SK-N-SH (cell line): ENCODE data around the gene SIX2.

ENCODE experiments used
- EP300 ChIP-seq, 2 experiments: IDR thresholded peaks; 2 replicates each; pipeline versions ENCODE4 v1.4.0 to v1.6.1; 2012; ENCODE audit warnings: borderline replicate concordance in 1 of 2, low read depth in 1 of 2, low read length in 1 of 2
- EZH2phosphoT487 ChIP-seq: fragments of 200-600 bp; sonication (generic); IDR thresholded peaks from 2 replicates; pipeline ENCODE4 v1.6.1; 2017; ENCODE audit warnings: low read depth, mixed run types, mild to moderate bottlenecking, antibody characterized with exemption, moderate library complexity, borderline replicate concordance
- JUND ChIP-seq: IDR thresholded peaks from 2 replicates; pipeline ENCODE4 v1.4.0; 2012
- POLR2AphosphoS5 ChIP-seq: IDR thresholded peaks from 2 replicates; pipeline ENCODE4 v1.6.1; 2012; ENCODE audit warnings: low read depth, low read length
- TF ChIP-seq, protein P1 (sequence below): fragments of 200-600 bp; sonication (generic); IDR thresholded peaks from 2 replicates; pipeline ENCODE4 v1.6.1; 2017; ENCODE audit warnings: antibody characterized with exemption, mild to moderate bottlenecking, moderate library complexity
- TF ChIP-seq, protein P2 (sequence below): fragments of 150-350 bp; IDR thresholded peaks from 2 replicates; pipeline ENCODE4 v1.6.1; 2017; ENCODE audit warnings: antibody characterized with exemption, low read length, low read depth, borderline replicate concordance
- TF ChIP-seq, protein P3 (sequence below): IDR thresholded peaks from 2 replicates; pipeline ENCODE4 v1.4.0; 2012; ENCODE audit warnings: low read depth
- TF ChIP-seq, protein P4 (sequence below): IDR thresholded peaks from 2 replicates; pipeline ENCODE4 v1.6.1; 2012; ENCODE audit warnings: mild to moderate bottlenecking, low read depth, low read length, moderate library complexity

DNA sequence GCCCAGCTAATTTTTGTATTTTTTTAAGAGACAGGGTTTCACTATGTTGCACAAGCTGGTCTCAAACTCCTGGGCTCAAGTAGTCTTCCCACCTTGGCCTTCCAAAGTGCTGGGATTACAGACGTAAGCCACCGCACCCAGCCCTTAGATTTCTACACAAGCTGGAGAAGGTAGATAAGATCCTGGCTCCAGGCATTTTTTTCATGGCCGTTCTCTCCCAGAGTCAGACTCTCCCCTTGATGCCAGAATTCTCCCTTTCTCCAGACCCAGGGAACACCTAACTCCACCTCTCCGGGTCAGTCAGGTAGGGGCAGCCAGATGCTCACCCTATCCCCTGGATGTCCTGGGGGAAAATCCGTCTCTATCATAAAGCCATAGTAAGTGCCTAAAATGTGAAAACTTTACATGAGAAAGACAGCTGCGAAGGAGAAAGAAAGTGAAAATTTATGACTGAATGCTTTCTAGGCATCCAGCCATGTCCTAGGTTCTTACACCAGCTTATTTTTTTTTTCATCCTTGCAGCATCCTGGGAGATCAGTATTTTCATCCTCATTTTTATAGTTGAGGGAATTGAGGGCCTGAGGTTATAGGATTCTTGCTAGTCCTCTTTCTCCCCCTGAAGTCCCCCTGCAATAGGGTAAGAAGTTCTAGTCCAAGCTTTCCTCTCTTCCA lies 51.5 kb downstream of the SIX2 start:
- TF ChIP-seq, protein P1, sequence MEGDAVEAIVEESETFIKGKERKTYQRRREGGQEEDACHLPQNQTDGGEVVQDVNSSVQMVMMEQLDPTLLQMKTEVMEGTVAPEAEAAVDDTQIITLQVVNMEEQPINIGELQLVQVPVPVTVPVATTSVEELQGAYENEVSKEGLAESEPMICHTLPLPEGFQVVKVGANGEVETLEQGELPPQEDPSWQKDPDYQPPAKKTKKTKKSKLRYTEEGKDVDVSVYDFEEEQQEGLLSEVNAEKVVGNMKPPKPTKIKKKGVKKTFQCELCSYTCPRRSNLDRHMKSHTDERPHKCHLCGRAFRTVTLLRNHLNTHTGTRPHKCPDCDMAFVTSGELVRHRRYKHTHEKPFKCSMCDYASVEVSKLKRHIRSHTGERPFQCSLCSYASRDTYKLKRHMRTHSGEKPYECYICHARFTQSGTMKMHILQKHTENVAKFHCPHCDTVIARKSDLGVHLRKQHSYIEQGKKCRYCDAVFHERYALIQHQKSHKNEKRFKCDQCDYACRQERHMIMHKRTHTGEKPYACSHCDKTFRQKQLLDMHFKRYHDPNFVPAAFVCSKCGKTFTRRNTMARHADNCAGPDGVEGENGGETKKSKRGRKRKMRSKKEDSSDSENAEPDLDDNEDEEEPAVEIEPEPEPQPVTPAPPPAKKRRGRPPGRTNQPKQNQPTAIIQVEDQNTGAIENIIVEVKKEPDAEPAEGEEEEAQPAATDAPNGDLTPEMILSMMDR, result no peak
- no peak for TF ChIP-seq EP300 (IDR thresholded peaks at IDR 0.05; ENCODE audit: borderline replicate concordance in 1 of 2, low read depth in 1 of 2, low read length in 1 of 2)
- no peak for TF ChIP-seq JUND
- TF ChIP-seq, protein P2, sequence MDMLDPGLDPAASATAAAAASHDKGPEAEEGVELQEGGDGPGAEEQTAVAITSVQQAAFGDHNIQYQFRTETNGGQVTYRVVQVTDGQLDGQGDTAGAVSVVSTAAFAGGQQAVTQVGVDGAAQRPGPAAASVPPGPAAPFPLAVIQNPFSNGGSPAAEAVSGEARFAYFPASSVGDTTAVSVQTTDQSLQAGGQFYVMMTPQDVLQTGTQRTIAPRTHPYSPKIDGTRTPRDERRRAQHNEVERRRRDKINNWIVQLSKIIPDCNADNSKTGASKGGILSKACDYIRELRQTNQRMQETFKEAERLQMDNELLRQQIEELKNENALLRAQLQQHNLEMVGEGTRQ, result no peak
- TF ChIP-seq, protein P3, sequence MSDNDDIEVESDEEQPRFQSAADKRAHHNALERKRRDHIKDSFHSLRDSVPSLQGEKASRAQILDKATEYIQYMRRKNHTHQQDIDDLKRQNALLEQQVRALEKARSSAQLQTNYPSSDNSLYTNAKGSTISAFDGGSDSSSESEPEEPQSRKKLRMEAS, result no peak
- TF ChIP-seq, protein P4, sequence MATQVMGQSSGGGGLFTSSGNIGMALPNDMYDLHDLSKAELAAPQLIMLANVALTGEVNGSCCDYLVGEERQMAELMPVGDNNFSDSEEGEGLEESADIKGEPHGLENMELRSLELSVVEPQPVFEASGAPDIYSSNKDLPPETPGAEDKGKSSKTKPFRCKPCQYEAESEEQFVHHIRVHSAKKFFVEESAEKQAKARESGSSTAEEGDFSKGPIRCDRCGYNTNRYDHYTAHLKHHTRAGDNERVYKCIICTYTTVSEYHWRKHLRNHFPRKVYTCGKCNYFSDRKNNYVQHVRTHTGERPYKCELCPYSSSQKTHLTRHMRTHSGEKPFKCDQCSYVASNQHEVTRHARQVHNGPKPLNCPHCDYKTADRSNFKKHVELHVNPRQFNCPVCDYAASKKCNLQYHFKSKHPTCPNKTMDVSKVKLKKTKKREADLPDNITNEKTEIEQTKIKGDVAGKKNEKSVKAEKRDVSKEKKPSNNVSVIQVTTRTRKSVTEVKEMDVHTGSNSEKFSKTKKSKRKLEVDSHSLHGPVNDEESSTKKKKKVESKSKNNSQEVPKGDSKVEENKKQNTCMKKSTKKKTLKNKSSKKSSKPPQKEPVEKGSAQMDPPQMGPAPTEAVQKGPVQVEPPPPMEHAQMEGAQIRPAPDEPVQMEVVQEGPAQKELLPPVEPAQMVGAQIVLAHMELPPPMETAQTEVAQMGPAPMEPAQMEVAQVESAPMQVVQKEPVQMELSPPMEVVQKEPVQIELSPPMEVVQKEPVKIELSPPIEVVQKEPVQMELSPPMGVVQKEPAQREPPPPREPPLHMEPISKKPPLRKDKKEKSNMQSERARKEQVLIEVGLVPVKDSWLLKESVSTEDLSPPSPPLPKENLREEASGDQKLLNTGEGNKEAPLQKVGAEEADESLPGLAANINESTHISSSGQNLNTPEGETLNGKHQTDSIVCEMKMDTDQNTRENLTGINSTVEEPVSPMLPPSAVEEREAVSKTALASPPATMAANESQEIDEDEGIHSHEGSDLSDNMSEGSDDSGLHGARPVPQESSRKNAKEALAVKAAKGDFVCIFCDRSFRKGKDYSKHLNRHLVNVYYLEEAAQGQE, result no peak
- TF ChIP-seq POLR2AphosphoS5, result no peak
- no peak for TF ChIP-seq EZH2phosphoT487
